ENCODE results near the gene EMSY. TPM values are rescaled to one million over a fixed set of nuclear protein-coding genes. Genes with fewer than 3 reads are reported as not detected.
"Not testable (repeated sequence)": the region's sequence is repeated elsewhere in the genome, so short reads cannot be mapped to it uniquely, and the experiment has no call there.

The EMSY gene
- polyA plus RNA-seq, 4 donors = 23.0 to 36.4 (median 30.5) TPM

DNA sequence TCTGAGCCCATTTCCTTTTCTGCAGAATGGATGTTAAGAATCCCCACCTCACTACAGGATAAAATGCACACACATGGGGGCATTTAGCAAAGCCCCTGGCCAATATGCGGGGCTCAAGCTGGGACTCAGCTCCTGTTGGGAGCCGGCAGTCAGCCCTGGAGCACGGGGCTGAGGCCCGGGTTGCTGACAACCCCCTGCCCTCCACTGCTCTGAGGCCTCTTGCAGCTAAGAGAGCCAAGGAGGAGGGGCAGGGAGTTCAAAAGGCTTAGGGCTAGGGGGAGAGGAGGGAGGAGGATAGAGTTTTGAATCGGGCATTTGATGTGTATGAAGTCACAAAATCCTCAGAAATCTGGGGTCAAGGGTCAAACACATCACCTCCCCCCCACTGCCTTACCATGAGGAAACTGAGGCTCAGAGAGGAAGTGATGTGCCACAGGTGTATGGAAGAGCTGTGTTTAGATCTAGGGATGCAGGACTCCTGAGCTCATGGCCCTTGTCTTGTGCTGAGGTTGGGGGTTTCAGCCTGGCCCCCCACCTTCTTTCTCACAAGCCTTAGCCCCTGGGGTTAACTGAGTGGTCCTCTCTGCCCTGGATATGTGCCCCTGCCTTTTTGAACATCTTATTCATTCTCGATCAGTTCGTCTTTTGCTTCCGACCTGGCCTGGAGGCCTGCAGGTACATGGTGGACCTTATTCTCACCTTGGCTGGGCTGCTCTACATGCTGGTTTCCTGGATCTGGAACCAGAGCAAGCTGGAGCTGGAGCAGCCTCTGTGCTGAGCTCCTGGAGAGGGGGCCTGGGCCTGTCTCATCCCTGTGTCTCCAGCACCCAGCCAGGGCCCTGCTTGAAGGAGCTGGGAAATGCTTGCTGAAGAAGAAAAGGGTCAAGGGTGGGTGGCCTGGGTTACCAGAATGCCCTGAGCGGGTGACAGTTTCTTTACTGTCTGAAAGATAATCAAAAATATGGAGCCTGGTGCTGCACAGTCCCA, 145.4 kb downstream of the EMSY start:
- DNase-seq (ENCODE audit: low read depth in 4 of 4, low spot score in 2 of 4) = no peak

DNA sequence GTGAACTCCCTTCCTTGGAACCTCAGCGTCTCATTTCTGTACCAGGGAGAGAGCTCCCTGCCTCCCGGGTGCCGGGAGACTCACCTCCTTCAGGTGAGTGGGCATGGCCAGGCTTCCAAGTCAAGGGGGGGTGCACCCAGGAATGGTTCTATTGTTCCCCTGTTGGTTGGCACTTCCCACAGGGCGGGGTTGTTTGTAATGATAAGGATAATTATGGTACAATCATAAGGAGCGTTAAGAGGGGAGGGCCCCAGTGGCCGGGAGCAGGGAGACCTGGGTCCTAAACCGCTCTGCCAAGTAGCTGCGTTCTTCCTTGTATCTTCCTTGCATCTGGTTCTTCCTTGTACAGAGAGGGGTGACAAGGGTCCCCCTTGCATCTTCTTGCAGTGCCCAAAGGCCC, 146.6 kb downstream of the EMSY start:
- no peak for DNase-seq (ENCODE audit: low read depth in 4 of 4, low spot score in 2 of 4)

DNA sequence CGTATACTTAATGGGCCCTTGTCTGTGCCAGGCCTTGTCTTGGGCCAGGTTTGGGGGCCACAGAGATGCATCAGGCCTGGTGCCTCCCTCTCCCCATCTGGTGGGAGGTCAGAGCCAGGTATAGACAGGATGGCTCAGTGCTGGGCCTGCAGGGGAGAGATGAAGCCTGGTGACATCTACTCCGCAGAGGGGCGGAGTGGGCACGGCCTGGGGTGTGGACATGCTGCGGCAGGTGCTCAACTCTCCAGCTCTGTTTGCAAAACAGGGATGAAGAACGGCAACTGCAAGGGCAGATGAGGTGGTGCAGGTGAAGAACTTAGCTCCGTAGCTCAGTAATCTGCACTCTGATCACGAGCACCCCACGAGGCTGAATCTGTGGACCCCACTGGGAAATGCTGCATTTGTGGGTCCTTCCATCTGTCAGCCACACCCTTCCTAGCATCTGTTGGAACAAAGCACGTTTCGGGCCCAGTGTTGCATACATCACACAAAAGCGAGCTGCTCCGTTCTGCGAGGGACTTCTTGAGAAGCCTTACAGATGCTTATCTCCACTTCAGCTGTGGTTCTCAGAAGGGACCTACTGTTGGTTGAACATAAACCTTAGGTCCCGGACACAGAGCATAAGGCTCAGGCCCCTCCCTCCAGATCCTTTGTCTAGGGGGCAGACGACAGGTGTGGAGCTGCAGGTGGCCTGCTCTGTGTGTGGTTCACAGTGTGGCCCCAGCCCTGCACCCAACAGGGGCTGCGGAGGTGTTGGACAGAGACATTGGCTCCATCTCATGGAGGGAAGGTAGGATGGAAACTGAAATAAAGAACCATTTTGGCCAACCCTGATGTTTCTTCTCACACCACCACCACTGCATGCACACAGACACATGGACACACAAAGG, 147.5 kb downstream of the EMSY start:
- DNase-seq (ENCODE audit: low read depth in 4 of 4, low spot score in 2 of 4) = no peak

DNA sequence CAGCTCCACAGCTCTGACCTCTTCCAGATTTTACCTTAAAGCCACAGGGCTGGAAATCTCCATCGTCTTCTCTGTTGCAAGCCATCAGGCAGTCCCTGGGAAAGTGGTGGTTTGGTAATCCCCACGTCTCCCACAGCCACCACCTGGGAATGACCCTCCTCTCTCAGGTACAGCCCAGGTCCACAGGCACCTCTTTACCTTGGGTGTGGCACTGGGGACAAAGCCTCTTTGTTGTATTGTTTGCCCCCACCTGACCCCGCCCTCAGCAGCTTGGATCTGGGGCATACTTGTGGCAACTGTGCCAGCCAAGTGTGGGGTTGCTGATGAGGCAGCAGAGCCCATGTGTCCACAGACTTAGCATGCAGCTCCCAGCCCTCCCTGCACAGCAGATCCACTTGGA, 148.1 kb downstream of the EMSY start:
- no peak for DNase-seq (ENCODE audit: low read depth in 4 of 4, low spot score in 2 of 4)

DNA sequence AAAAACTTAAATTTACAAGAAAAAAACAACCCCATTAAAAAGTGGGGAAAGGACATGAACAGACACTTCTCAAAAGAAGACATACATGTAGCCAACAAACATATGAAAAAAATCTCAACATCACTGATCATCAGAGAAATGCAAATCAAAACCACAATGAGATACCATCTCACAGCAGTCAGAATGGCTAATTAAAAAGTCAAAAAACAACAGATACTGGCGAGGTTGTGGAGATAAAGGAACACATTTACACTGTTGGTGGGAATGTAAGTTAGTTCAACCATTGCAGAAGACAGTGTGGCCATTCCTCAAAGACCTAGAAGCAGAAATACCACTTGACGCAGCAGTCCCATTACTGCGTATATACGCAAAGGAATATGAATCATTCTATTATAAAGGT, 150.3 kb downstream of the EMSY start:
- DNase-seq (ENCODE audit: low read depth in 4 of 4, low spot score in 2 of 4) = not testable (repeated sequence)

- DNase-seq (ENCODE audit: low read depth in 4 of 4, low spot score in 2 of 4) = no peak
Observed at GRCh38 chr11:76596652-76597051, 151.8 kb downstream of the EMSY start.

GRCh38 chr11:76597533-76598425, 153.0 kb downstream of the EMSY start:
- no peak for DNase-seq (ENCODE audit: low read depth in 4 of 4, low spot score in 2 of 4)

DNA sequence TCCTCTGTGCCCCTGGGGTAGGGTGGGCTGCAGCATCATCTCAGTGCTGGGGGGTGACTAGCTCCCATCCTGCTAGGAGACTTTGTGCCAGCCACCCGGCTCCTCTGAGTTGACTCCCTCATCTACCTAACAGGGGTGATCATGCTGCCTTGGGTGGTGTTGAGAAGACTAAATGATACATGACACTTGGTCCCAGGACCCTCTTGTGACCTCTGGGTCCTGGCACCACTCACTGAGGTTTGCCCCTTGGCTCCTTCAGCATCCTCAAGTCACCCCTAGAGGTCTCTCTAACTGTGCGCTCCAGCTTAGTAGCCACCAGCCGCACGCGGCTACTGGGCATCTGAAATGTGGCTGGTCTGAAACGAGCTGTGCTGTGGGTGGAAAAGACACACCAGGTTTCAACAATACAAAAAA, 153.6 kb downstream of the EMSY start:
- no peak for DNase-seq (ENCODE audit: low read depth in 4 of 4, low spot score in 2 of 4)

- no peak for DNase-seq (ENCODE audit: low read depth in 4 of 4, low spot score in 2 of 4)
Observed at GRCh38 chr11:76599041-76600013, 154.5 kb downstream of the EMSY start.

DNA sequence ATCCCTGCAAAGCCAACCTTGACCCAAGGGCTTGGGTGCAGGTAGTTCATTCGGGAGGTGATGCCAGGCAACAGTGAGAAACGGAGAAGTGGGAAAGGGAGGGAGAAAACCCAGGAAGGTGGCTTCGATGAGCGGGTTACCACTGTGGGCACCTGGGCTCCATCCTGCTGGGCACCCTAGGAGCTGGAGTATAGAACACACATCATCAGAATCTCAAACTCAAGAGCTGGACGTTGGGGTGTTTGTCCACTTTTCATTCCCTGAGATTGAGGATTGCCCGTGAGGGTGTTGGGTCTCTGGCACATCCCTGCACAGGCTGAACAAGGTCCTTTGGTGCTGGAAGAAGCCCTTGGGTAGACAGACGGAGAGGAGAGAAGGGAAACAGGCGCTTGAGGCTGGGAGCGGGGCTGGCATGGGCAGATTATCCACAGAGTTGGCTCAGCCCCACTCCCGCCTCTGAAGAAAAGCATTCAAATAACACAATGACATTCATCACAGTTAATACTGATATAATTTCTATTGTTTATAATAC, 155.4 kb downstream of the EMSY start:
- no peak for DNase-seq (ENCODE audit: low read depth in 4 of 4, low spot score in 2 of 4)

DNA sequence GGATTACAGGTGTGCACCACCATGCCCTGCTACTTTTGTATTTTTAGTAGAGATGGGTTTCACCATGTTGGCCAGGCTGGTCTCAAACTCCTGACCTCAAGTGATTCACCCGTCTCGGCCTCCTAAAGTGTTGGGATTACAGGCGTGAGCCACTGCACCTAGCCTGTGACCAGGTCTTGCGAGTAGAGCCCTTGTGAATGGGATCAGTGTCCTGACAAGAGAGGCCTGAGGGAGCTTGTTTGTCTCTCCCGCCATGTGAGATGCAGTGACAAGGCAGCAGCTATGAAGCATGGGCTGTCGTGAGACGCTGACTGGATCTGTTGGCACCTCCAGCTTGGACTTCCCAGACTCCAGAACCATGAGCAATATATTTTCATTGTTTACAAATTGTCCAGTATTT, 156.5 kb downstream of the EMSY start:
- DNase-seq (ENCODE audit: low read depth in 4 of 4, low spot score in 2 of 4) = no peak

GRCh38 chr11:76601724-76602123, 156.9 kb downstream of the EMSY start:
- no peak for DNase-seq (ENCODE audit: low read depth in 4 of 4, low spot score in 2 of 4)

- no peak for DNase-seq (ENCODE audit: low read depth in 4 of 4, low spot score in 2 of 4)
Observed at GRCh38 chr11:76602431-76602861, 157.6 kb downstream of the EMSY start.

Other genes starting within 250 kb of the EMSY start
- gene WNT11, start 238.5 kb upstream of the EMSY start, polyA plus RNA-seq (ENCODE audit: insufficient read length in 4 of 4) = 10 to 100 TPM; 17.3 to 22.7 (median 20.8) TPM
- 10 to 100 TPM; 71.4 to 92.6 (median 82.2) TPM for gene THAP12, start 63.9 kb upstream of the EMSY start, polyA plus RNA-seq (ENCODE audit: insufficient read length in 4 of 4)
- 10 to 100 TPM in 2 of 4 donors, 1 to 10 TPM in 2; 8.2 to 19.6 (median 14.0) TPM for gene GVQW3, start 63.7 kb upstream of the EMSY start, polyA plus RNA-seq (ENCODE audit: insufficient read length in 4 of 4)
- gene LRRC32, start 225.7 kb downstream of the EMSY start, polyA plus RNA-seq (ENCODE audit: insufficient read length in 4 of 4) = 10 to 100 TPM; 57.0 to 79.4 (median 61.6) TPM

Data from left renal cortex interstitium (tissue), 4 donors.